Neural crest cell (in vitro differentiated cells): ENCODE measurements around the gene TEX38. TPM values are rescaled to one million over a fixed set of nuclear protein-coding genes. Genes with fewer than 3 reads are reported as not detected.

Source experiments
- DNase-seq: peaks from one replicate; pipeline ENCODE4 v3.0.0; 2021; ENCODE audit warnings: low read depth, mixed read lengths, low spot score
- H3K27ac Mint-ChIP-seq: one replicate; pipeline ENCODE4 v1.8.0; 2021; ENCODE audit warnings: mild to moderate bottlenecking, mixed read lengths; ENCODE audit not compliant: unreplicated experiment
- H3K27me3 Mint-ChIP-seq: 2 replicates; pipeline ENCODE4 v1.8.0; 2021; ENCODE audit warnings: low read depth, mild to moderate bottlenecking, mixed read lengths
- H3K36me3 Mint-ChIP-seq: 2 replicates; pipeline ENCODE4 v1.8.0; 2021; ENCODE audit warnings: low read depth, mild to moderate bottlenecking, mixed read lengths
- H3K4me1 Mint-ChIP-seq: 2 replicates; pipeline ENCODE4 v1.8.0; 2021; ENCODE audit warnings: mixed read lengths
- H3K4me3 Mint-ChIP-seq: one replicate; pipeline ENCODE4 v1.8.0; 2021; ENCODE audit warnings: mild to moderate bottlenecking, mixed read lengths
- H3K9me3 Mint-ChIP-seq: 2 replicates; pipeline ENCODE4 v1.8.0; 2021; ENCODE audit warnings: mixed read lengths
- total RNA-seq: library from RNA; stranded (reverse); gene quantifications from 2 replicates; pipeline ENCODE4 v1.2.1, GENCODE V29; 2021
- TF ChIP-seq, protein P1 (sequence below): fragments of 200-600 bp; sonication (generic); conservative IDR thresholded peaks from 2 replicates; pipeline ENCODE4 v1.5.0; 2021; ENCODE audit warnings: antibody characterized with exemption, mild to moderate bottlenecking

Gene TEX38
- total RNA-seq, 1 donor from 2014 or later: 0.26 TPM

- Mint-ChIP-seq H3K27ac (no peak overlapping the region), H3K36me3 (peaks cover 18% of the 10 kb centered on the region), H3K4me3 (no peak overlapping the region), H3K4me1 (no peaks in the 10 kb centered on the region), H3K27me3 (no peaks in the 10 kb centered on the region), H3K9me3 (peaks cover 3% of the 10 kb centered on the region)
- DNase-seq: no peak
- TF ChIP-seq, protein P1, sequence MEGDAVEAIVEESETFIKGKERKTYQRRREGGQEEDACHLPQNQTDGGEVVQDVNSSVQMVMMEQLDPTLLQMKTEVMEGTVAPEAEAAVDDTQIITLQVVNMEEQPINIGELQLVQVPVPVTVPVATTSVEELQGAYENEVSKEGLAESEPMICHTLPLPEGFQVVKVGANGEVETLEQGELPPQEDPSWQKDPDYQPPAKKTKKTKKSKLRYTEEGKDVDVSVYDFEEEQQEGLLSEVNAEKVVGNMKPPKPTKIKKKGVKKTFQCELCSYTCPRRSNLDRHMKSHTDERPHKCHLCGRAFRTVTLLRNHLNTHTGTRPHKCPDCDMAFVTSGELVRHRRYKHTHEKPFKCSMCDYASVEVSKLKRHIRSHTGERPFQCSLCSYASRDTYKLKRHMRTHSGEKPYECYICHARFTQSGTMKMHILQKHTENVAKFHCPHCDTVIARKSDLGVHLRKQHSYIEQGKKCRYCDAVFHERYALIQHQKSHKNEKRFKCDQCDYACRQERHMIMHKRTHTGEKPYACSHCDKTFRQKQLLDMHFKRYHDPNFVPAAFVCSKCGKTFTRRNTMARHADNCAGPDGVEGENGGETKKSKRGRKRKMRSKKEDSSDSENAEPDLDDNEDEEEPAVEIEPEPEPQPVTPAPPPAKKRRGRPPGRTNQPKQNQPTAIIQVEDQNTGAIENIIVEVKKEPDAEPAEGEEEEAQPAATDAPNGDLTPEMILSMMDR: no peak
These were observed 28.3 kb upstream of the TEX38 start for GRCh38 chr1:46643368-46643775.

- no peak for DNase-seq
- TF ChIP-seq, protein P1: no peak
- peaks cover 10% of the 10 kb centered on the region for H3K9me3 Mint-ChIP-seq
These were observed 25.8 kb upstream of the TEX38 start for GRCh38 chr1:46645815-46646214.

DNA sequence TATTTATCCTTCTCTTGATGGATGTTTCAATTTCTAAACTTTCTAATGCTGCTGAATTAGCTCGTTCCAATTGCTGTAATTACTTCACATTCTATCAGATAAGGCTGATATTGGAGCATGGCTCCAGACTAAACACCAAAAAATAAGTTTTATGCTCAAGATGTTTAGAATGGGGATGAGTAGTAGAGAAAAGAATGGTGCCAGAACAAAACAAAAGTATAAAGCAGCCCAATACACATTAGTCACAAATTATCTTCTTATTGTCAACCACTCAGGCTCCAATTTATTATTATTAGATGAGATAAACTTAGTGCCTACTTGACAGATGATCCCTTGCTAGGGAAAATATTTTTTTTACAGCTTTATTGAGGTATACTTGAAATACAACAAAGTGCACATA, 25.3 kb upstream of the TEX38 start:
- H3K9me3 Mint-ChIP-seq: peaks cover 10% of the 10 kb centered on the region
- H3K36me3 Mint-ChIP-seq: peaks cover 36% of the 10 kb centered on the region
- H3K4me1 Mint-ChIP-seq: no peaks in the 10 kb centered on the region
- H3K27ac Mint-ChIP-seq: no peak overlapping the region
- no peaks in the 10 kb centered on the region for H3K27me3 Mint-ChIP-seq
- TF ChIP-seq, protein P1: no peak
- no peak overlapping the region for H3K4me3 Mint-ChIP-seq
- no peak for DNase-seq

More at GRCh38 chr1:46645815-46646214, 25.8 kb upstream of the TEX38 start:
- Mint-ChIP-seq H3K4me3 (no peak overlapping the region), H3K36me3 (peaks cover 36% of the 10 kb centered on the region), H3K27me3 (no peaks in the 10 kb centered on the region), H3K4me1 (no peaks in the 10 kb centered on the region), H3K27ac (no peak overlapping the region)

GRCh38 chr1:46646844-46647243, 24.8 kb upstream of the TEX38 start:
- no peak for DNase-seq
- Mint-ChIP-seq H3K4me3 (no peak overlapping the region), H3K27me3 (no peaks in the 10 kb centered on the region), H3K36me3 (peaks cover 37% of the 10 kb centered on the region), H3K9me3 (peaks cover 10% of the 10 kb centered on the region), H3K27ac (no peak overlapping the region), H3K4me1 (no peaks in the 10 kb centered on the region)
- TF ChIP-seq, protein P1: no peak

DNA sequence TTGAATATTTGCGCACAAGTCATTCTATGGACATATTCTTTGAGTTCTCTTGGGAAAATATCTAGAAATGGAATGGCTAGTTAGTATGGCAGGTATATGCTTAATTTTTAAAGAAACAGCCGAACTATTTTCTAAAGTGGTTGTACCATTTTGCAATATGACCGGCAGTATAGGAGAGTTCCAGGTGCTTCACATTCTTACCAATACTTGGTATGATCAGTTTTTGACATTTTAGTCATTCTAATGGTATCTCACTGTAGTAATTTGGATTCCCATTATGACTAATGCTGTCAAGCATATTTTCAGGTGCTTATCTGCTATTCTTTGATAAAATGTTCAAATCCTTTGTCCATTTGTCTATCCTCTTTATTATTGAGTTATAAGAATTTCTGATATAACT, 24.0 kb upstream of the TEX38 start:
- Mint-ChIP-seq H3K4me3 (no peak overlapping the region), H3K27ac (no peak overlapping the region), H3K4me1 (no peaks in the 10 kb centered on the region), H3K27me3 (no peaks in the 10 kb centered on the region), H3K9me3 (peaks cover 10% of the 10 kb centered on the region), H3K36me3 (peaks cover 35% of the 10 kb centered on the region)
- TF ChIP-seq, protein P1: no peak
- no peak for DNase-seq

GRCh38 chr1:46649764-46650163, 21.9 kb upstream of the TEX38 start:
- H3K4me3 Mint-ChIP-seq: no peak overlapping the region
- TF ChIP-seq, protein P1: no peak
- H3K9me3 Mint-ChIP-seq: peaks cover 12% of the 10 kb centered on the region
- H3K4me1 Mint-ChIP-seq: no peaks in the 10 kb centered on the region
- no peaks in the 10 kb centered on the region for H3K27me3 Mint-ChIP-seq
- peaks cover 38% of the 10 kb centered on the region for H3K36me3 Mint-ChIP-seq
- DNase-seq: no peak
- H3K27ac Mint-ChIP-seq: no peak overlapping the region
